HL-60 (cell line): ENCODE data around the gene TBX19.

Source experiments
- SPI1 ChIP-seq: IDR thresholded peaks from 2 replicates; pipeline ENCODE4 v1.6.1; 2012; ENCODE audit warnings: low read depth, mild to moderate bottlenecking, borderline replicate concordance
- TF ChIP-seq, protein P1 (sequence below): IDR thresholded peaks from one replicate; pipeline ENCODE4 v1.5.1; 2011; ENCODE audit warnings: low read length, control low read depth, inconsistent platforms; ENCODE audit not compliant: insufficient read depth
- TF ChIP-seq, protein P2 (sequence below): IDR thresholded peaks from 2 replicates; pipeline ENCODE4 v1.6.1; 2012; ENCODE audit warnings: low read depth; ENCODE audit not compliant: insufficient replicate concordance

DNA sequence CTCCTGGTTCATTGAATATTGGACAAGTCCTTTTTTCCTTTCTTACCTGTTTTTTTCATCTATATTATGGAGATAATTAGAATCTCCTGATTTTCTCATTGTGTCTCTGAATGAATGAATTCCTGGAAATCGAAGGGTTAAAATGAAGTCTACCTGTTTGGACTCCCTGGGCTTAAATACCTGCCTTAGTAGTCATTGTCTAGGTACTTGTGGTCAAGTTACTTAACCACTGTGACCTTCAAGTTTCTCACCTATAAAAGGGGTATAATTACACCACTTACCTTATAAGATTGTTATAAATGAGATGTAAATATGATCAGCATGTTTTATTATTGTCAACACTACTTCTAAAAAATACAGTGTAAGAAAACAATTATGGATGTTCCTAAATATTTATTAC is 9.0 kb upstream of the TBX19 start:
- TF ChIP-seq, protein P1, sequence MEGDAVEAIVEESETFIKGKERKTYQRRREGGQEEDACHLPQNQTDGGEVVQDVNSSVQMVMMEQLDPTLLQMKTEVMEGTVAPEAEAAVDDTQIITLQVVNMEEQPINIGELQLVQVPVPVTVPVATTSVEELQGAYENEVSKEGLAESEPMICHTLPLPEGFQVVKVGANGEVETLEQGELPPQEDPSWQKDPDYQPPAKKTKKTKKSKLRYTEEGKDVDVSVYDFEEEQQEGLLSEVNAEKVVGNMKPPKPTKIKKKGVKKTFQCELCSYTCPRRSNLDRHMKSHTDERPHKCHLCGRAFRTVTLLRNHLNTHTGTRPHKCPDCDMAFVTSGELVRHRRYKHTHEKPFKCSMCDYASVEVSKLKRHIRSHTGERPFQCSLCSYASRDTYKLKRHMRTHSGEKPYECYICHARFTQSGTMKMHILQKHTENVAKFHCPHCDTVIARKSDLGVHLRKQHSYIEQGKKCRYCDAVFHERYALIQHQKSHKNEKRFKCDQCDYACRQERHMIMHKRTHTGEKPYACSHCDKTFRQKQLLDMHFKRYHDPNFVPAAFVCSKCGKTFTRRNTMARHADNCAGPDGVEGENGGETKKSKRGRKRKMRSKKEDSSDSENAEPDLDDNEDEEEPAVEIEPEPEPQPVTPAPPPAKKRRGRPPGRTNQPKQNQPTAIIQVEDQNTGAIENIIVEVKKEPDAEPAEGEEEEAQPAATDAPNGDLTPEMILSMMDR, result no peak
- TF ChIP-seq, protein P2, sequence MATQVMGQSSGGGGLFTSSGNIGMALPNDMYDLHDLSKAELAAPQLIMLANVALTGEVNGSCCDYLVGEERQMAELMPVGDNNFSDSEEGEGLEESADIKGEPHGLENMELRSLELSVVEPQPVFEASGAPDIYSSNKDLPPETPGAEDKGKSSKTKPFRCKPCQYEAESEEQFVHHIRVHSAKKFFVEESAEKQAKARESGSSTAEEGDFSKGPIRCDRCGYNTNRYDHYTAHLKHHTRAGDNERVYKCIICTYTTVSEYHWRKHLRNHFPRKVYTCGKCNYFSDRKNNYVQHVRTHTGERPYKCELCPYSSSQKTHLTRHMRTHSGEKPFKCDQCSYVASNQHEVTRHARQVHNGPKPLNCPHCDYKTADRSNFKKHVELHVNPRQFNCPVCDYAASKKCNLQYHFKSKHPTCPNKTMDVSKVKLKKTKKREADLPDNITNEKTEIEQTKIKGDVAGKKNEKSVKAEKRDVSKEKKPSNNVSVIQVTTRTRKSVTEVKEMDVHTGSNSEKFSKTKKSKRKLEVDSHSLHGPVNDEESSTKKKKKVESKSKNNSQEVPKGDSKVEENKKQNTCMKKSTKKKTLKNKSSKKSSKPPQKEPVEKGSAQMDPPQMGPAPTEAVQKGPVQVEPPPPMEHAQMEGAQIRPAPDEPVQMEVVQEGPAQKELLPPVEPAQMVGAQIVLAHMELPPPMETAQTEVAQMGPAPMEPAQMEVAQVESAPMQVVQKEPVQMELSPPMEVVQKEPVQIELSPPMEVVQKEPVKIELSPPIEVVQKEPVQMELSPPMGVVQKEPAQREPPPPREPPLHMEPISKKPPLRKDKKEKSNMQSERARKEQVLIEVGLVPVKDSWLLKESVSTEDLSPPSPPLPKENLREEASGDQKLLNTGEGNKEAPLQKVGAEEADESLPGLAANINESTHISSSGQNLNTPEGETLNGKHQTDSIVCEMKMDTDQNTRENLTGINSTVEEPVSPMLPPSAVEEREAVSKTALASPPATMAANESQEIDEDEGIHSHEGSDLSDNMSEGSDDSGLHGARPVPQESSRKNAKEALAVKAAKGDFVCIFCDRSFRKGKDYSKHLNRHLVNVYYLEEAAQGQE, result no peak
- TF ChIP-seq SPI1, result no peak
